NCI-H2029 (cell line): Measurements from ENCODE around the gene CTRL.
"Not testable (repeated sequence)": the region's sequence is repeated elsewhere in the genome, so short reads cannot be mapped to it uniquely, and the experiment has no call there.

ENCODE experiments used
- DNase-seq: peaks from one replicate; lab custom pipeline; 2025; lab: John Stamatoyannopoulos, UW

Gene CTRL

DNA sequence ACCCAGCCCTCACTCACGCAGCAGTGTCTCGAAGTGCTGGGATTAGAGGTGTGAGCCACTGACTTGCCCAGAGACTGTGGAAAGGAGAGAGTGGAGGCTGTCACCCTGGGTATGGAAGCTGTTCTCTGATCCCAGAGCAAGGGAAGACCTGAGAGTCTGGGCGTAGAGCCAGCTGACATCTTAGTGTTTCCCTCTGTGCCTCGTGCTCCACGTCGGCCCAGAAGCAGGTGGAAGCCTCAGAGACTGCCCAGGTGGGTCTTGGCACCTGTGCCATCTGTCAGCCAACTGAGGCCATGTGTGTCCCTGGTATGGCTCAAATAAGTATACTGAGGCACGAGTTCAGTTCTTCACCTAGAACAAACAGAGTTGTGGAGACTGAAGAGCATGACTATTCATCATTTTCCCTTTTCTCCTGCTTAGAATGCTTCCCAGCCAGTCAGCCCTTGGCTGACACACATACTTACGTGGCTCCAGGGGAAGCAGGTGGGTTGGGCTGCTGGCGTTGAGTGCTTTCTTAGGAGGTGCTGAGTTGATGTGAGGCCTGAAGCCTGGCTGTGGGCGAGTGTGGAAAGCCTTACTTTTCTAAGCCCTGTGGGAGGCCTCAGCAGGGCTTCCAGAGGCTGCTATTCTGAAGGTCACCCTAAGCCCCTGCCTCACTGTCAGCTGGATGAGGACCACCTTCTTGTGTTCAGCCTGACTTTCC, 8.1 kb downstream of the CTRL start:
- DNase-seq = peak; percentile 72

DNA sequence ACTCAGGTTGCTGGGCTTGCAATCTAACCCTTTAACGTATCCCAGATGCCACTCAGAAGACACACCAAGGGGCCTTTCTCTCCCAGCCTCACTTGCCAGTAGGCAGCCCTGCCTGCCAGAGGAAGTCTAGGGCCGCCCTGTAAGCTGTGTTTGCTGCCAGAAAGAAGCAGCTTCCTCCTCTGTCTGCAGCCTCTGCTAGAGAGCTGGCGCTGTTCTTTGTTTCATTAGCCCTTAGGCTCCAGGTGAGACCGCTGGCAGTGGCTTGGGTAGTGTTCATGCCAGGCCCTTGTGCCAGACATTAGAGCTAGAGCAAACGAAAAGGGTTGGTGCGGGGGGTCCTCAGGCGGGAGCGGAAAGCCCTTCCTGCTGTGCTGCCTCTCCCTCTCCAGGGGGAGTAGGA, 8.9 kb downstream of the CTRL start:
- peak; percentile 82 for DNase-seq

DNA sequence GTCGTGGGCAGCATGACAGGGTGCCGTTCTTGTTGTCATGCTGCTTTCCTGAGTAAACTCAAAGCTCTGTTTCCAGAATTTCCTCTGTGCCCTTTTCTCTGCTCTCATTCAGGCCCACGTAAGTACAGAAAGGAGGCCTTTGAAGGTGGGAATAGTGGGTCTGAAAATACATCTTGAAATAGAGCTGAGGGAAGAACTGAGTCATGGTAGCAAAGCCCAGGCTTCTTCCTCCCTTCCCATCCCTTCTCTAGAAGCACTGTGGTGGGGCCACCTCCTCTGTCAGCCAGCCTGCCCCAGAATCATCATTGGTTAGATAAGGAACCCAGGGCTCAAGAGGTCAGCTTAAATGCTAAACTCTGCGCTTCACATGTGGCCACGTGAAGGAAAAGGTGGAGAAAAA, 9.4 kb downstream of the CTRL start:
- DNase-seq = no peak

DNA sequence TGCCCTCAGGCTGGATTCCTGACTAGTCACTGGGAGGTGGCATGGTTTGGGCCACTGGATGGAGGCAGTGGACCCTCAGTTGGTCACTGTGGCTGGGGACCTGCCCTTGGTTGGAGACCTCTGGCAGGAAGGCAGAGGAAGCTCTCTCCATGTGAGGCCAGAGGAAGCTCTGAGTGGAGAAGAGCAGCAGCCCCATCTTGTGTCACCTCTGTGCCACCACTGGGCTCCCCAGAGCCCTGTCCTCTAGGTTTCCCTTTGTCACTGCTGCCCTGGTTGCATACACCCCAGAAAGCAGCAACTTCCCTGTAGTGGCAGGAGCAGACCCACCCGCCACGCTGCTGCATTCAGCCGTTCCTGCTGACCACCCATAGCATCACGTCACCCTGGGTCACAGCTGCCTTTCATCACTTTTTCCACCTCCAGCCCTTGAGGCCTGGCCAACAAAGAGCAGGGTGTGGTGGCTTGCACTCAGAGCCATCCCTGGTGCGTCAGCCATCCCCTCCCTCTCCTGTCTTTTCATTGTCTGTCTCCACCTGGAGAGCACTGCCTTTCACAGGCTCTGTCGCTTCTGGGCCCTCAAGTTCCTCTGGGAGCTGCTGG, 11.9 kb downstream of the CTRL start:
- peak; percentile 43 for DNase-seq

DNA sequence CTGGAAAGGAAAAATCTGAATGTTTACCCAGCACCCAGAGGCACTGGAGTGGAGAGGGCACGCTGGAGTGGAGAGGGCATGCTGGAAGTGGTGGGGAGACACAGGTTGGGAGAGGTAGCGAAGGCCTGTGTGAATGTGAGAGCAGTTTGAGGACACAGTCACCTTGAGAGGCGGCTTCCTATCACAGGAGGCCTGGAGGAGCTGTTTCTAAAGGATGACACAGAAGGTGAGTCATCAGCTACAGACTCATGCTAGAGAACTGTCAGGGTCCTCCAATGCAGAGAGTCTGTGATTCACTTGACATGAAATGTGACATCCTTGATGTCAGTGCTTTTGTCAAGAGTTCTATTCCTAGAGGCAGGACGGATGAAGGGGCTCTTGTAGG, 13.8 kb downstream of the CTRL start:
- DNase-seq = peak; percentile 72

DNA sequence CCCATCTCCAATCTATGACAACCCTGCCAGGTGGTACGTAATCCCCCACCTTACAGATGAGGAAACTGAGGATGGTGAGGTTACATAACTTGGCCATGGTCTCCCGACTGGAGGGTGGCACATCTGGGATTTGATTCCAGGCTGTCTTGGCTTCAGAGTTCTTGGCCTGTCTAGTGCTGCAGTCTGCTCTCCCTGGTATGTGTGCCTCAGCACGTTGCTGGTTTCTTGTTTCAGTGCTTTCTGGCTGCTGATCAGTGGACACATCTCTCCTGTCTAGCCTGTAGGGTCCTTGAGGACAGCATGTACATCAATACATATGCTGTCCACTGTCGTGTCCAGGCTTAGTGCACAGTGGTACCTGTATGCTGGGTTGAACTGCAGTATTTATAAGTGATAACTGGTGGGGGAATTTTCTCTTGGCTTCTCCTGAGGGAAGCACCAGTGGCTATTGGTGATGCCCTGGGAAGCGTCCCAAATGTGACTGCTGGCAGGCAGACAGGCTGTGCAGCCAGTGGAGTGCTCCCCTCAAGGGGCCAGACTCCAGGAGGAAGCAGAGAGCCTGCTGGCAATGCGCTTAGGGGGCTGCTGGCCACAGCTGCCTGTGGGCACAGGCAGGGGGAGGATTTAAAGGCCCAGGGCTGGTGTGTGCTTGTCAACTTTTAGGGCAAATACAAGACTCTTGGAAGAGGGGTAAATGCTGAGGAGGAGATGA, 14.4 kb downstream of the CTRL start:
- DNase-seq = peak; percentile 44

DNA sequence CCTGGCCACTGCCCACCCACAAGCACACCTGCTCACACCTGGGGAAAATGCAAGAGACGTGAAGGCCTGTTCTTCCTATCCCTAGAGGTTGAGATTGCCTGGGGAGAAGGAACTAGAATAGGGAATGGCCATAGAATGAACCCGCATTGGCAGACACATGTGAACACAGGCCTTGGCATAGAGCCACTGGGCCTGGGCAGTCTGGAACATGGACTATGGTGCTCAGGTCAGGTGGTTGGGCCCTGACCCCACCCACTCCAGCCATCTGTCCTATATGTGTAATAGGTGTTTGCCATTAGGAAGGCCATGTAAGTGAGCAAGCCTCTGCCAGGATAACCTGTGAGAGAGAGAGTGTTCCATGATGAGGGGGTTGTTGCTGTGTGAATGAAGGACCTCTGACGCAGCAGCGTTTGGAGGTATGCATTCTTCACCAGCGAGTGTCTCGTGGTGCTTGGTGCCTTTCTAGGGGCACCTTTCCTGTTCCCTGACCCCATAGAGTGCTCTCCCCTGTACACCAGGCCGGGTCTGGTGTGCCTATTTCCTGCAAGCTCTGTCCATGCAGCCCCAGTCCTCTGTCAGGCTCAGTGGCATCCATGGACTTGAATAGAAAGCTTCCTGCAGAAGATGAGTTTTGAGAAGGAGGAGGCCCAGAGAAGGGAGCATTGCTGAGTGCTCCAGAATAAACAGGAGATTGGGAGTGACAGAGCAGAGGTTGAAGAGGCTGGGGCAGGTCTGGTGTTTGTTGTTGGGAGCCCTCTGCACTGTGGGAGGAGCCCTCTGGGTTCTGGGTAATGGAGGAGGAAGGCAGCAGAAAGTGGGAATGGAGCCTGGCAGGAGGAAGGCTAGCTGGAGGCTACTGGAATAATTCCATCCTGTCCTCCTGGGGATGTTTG, 15.6 kb downstream of the CTRL start:
- DNase-seq = no peak

DNA sequence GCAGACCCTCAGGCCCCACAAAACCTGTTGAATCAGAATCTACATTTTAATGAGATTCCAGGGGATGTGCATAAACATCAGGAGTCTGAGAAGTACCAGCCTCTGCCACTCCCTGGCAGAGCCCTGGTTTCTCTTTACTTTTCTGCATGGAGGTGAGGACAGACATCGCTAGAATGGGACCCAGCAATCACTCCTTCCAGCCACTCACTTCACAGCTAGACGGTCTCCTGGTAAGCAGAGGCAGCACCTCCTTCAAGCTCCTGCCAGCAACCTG, 16.2 kb downstream of the CTRL start:
- not testable (repeated sequence) for DNase-seq

DNA sequence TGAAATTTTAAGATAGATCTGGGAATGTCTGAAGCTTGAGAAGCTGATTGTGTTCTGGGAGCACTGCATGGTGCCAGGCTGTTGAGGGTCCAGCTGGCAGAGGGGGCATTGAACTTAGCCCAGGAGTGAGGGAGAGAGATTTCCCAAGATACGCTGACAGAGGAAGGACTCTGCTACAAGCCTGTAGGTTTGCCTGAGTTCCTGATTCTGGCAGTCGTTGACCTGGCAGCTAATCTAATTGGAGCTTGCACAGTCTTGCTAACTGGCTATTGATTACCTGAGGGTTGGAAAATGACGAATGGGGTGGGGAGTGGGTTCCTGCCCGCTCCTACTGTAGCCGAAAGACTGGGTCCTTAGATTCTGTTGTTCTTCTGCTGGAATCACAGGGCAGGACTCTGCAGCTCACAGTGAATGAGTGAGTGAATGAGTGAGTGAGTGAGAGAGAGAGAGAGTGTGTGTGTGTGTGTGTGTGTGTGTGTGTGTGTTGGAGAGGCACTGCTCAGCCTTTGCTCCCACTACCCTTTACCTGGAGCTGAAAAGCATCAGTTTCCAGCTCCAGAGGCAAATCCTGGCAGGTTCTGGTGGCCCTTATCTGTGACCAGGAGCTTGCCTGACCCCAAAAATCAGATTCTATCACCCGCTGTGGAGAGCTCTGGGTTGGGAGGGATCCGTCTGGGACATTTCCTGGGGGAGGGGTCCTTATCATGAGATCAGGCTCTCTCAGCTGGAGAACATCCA, 16.7 kb downstream of the CTRL start:
- no peak for DNase-seq

DNA sequence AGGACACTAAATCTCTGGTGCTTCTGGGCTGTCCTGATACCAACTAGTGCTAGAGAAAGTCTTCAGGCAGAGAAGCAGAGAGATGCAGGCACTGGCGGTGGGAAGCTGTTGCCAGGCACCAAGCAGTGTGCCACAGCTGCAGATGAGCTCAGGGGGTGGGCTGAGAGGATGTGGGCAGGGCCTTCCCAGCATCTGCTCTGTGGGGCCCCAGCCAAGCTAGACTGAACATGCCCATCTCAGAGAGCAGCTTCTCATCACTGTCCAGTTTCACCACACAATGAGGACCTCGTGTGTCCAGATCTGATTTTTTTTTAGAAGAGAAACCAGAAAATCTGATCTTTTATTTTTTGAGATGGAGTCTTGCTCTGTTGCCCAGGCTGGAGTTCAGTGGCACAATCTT, 21.5 kb downstream of the CTRL start:
- no peak for DNase-seq

DNA sequence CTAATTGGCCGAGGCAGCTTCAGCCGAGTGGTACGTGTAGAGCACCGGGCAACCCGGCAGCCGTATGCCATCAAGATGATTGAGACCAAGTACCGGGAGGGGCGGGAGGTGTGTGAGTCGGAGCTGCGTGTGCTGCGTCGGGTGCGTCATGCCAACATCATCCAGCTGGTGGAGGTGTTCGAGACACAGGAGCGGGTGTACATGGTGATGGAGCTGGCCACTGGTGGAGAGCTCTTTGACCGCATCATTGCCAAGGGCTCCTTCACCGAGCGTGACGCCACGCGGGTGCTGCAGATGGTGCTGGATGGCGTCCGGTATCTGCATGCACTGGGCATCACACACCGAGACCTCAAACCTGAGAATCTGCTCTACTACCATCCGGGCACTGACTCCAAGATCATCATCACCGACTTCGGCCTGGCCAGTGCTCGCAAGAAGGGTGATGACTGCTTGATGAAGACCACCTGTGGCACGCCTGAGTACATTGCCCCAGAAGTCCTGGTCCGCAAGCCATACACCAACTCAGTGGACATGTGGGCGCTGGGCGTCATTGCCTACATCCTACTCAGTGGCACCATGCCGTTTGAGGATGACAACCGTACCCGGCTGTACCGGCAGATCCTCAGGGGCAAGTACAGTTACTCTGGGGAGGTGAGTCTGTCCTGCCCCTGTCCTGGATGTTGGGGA, 22.5 kb downstream of the CTRL start:
- no peak for DNase-seq

DNA sequence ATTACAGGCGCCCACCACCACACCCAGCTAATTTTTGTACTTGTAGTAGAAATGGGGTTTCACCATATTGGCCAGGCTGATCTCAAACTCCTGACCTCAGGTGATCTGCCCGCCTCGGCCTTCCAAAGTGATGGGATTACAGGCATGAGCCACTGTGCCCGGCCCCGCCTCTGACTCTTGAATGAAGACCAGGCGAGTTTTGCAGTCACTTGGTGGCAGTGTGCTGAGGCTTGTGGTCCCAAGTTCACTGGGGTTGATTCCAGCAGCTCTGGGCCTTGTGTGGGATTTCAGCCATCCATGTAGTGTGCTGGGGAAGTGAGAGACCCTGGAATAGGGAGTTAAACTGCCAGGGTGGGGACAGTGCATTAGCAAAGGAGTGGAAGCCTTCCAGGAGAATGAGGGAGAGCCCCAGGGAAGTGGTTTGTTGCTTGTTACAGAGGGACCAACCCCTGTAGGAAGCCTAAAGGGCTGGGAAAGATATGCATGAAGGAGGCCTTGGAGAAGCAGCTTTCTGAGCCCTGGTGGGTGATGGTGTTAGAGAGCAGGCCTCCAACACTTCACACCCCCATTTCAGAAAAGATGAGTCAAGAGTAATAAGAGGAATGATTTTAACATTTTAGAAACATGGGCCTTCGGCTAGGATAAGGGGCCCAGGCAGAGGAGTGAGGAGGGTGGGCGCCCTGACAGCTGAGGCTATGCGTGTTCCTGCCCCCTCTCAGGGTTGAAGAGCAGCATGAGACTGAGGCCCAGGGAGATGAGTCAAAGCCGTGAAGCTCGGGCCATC, 24.1 kb downstream of the CTRL start:
- no peak for DNase-seq

DNA sequence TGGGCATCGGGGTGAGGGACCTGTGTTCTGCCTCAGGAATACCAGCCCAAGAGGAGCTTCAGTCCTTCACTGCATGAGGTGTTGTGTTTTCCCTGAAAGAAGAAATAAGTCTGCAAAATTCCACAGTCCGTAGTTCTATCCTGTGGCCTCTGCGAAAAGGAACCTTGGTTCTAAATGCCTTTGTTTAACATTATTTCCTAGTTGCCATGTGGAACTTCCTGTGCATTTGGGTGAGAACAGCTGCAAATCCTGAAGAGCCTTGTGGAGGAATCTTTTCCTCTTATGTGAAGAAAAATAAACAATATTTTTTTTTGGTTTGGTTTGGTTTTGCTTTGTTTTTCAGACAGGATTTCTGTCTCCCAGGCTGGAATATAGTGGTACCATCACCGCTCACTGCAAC, 28.8 kb downstream of the CTRL start:
- DNase-seq = no peak

DNA sequence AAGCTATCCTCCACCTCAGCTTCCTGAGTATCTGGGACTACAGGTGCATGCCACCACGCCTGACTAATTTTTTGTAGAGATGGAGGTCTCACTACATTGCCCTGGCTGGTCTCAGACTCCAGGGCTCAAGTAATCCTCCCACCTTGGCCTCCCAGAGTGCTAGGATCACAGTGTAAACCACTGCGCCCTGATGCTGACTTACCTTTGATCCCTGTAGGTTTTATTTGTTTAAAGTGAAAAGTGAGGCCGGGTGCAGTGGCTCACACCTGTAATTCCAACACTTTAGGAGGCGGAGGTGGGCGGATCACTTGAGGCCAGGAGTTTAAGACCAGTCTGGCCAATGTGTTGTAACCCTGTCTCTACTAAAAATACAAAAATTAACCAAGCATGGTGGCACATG, 29.9 kb downstream of the CTRL start:
- no peak for DNase-seq

DNA sequence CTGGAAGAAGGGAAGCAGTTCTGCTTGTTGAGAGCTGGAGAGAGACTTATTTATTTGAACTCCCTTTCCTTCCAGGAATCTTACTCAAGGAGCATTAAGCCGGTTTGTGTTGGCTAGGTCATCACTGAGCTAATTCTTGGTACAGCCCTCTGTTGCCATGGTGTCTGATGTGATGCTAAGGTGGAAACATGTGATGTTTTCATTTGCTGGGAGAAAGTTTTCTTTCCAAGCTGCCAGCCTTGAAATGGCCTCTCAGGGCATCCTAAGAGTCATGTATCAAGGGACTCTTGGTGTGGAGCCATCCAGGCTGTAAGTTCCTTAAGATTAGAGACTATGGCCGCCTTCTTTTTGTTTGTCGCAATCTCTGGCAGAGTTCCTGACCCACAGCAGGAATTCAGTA, 34.4 kb downstream of the CTRL start:
- DNase-seq = no peak

DNA sequence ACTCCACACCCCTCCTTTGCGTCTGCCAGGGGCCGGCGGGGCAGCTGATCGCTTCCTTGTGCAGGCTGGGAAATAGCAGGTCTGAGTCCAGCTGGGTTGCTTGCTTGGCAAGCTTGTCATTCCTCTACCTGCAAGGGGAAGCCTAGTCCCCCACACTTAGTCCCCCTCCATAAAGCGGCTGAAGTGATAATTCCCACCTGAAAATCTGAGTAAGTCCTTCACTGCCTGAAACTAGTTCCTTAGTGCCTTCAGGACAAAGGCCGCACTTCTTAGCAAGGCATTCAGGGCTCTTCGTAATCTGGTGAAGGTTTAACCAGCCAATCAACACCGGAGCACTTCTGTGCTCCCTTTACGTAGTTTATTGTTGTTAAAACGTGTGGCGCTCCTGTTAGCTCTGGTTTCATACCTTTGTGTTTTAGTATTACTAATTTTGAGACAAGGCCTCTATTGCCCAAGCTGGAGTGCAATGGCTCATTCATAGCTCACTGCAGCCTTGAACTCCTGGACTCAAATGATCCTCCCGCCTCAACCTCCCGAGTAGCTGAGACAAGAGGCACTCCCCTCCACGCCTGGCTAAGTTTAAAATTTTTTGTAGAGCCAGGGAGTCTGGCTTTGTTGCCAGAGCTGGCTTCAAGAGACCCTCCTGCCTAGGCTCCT, 37.8 kb downstream of the CTRL start:
- no peak for DNase-seq

DNA sequence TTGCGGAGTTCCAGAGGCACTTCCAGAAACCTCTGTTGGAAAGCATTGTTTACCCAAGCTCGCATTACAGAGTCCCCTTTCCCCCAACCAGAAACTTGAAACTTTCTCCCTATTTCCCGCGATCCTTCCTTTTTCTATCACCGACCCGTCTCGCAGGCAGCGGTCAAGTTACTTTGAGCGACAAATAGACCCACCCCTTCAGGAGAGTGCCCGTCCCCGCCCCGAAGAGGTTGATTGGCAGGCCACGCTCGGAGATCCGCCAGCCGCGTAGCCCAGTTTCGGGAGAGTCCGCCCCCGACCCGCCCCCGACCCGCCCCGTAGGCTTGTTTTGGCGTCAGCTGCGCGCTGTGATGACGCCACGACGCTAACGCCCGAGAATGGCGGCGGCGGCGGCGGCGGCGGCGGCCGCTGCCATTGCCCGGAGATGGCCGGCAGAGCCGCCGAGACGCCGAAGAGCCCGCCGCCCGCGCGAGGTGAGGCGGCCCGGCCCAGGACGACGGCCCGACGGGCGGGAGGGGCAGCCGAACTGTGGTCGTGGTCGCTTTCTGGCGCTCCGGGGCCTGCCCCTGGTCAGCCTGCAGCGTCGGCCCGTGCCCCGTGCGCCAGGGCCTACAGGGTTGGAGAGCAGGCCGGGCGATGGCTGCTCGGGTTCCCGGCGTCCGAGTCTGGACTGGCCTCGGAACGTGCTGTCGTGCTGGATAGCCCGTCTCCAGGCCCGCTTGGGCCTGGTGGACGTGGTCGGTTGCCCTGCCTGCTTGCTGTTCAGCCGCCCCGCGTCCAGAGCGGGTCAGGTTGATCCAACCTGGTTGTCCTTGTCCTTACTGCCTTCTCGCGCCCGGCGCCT, 38.5 kb downstream of the CTRL start, which contains the start of gene PSKH1:
PSKH1 (plus strand) TSS at position 356 of the 844 bp plus-strand sequence. CDS start 15,496 bp downstream, outside the sequence.
- peak; percentile 85 for DNase-seq

DNA sequence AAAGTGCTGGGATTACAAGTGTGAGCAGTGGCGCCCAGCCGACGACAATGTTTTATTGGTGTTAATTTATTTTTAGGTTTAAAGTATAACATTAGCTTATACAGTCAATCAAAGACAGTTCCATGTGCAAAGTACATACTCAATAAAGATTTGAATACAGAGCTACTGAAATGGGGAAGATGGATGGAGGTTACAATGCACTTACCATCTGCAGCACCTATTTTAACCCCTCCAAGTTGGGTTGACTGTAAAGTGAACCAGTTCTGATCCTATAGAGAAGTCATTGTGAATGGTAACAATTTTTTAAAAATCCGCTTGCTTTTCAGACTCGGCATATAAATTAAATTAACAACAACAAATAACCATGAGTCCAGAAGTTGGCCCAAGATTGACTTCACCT, 39.3 kb downstream of the CTRL start:
- no peak for DNase-seq

DNA sequence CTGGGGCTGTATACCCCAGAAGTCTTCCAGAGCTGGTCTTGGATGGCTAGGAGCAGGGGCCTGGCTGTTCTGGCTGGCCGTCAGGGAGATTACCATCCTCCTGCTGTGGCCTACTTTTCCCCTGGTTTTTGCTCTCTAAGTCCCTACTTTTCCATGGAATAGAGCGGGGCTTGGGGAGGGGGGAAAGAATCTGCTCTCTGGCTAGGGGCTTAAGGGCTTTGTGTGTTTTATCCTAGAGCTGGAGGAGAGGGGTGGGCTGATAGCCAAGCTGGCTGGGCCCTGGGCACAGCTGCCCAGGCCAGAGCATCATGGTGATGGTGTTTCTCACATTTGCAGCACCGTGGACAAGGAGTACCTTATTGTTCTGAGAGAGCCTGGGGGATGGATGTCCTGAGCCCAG, 43.3 kb downstream of the CTRL start:
- DNase-seq = no peak
